ENCODE measurements around the gene FAM162A. TPM values are rescaled to one million over a fixed set of nuclear protein-coding genes. Genes with fewer than 3 reads are reported as not detected.

Gene FAM162A
- total and polyA plus RNA-seq, 4 experiments from 2014 or later = 31.1 to 136 (median 64.7) TPM

DNA sequence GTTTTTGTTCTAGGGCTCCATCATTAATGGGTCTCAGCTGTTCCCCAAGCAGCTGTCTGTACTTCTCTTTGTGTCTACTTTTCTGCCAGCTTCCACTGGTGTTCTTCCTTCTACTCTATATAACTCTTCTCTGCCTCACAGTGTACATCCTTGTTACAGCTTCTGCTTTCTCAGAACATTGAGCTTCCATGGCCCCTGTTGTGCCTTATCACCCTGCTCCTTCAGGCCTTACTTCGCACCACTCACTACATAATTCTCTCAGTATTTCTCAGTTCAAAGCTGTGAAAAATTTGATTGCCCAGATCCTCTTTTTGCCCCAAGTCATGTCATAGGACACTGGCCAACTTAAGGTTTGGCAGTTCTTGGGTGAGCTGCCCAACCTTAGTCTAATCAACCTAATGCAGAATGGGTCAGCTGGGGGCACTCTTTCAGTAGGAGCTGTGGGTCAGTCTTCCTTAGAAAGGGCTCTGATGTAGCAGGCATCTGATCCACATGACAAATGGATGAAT, 30.0 kb upstream of the FAM162A start:
- Histone ChIP-seq H3K9me3 (ENCODE audit: control insufficient read depth in 1 of 2, low read length in 2 of 2) (no peaks in the 10 kb centered on the region), H3K27me3 (ENCODE audit: insufficient read depth, low read length) (no peaks in the 10 kb centered on the region), H3K4me1 (ENCODE audit: insufficient read depth, low read length) (no peaks in the 10 kb centered on the region), H3K4me3 (ENCODE audit: low read length in 2 of 2) (no peak overlapping the region), H3K27ac (ENCODE audit: low read depth, low read length) (no peak overlapping the region), H3K36me3 (ENCODE audit: insufficient read depth, low read length) (peaks cover 6% of the 10 kb centered on the region)
- no peak overlapping the region for H3K4me3 Mint-ChIP-seq
- H3K27me3 Mint-ChIP-seq = no peaks in the 10 kb centered on the region
- H3K9me3 Mint-ChIP-seq = no peaks in the 10 kb centered on the region
- no peak for DNase-seq
- H3K27ac Mint-ChIP-seq = peak overlapping the region in 1 of 7 donors; percentile 39
- intact Hi-C loops (cut with micrococcal nuclease) = no loop called here
- peaks cover 0 to 1% (median 0%) of the 10 kb centered on the region in 4 donors for H3K4me1 Mint-ChIP-seq
- ChIA-PET POLR2A (ENCODE audit: partially characterized antibody) (no interaction called here), CTCF (ENCODE audit: partially characterized antibody) (no interaction called here)
- H3K36me3 Mint-ChIP-seq = peaks cover 6 to 11% of the 10 kb centered on the region in 2 donors

DNA sequence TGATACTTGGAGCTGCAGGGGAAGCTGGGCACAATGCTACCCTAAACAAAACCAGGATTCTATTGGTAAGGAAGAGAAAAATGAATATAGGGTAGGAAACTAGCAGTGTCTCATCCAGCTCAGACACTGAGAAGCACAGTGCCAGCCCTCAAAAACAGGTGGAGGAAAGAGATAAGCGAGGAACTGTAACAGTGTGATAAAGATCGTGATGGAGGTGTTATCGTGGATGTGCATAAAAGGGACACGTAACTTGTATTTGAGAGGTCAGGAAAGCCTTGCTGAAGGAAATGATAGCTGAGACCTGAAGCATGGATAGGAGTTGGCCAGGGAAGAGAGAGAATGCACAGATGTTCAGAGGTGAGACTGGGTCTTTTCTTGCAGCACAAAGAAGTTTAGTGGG, 28.4 kb upstream of the FAM162A start:
- Histone ChIP-seq H3K4me3 (ENCODE audit: low read length in 2 of 2) (no peak overlapping the region), H3K27me3 (ENCODE audit: insufficient read depth, low read length) (no peaks in the 10 kb centered on the region), H3K36me3 (ENCODE audit: insufficient read depth, low read length) (peaks cover 8% of the 10 kb centered on the region), H3K4me1 (ENCODE audit: insufficient read depth, low read length) (no peaks in the 10 kb centered on the region), H3K9me3 (ENCODE audit: control insufficient read depth in 1 of 2, low read length in 2 of 2) (no peaks in the 10 kb centered on the region), H3K27ac (ENCODE audit: low read depth, low read length) (no peak overlapping the region)
- Mint-ChIP-seq H3K4me1 (peaks cover 0 to 1% (median 0%) of the 10 kb centered on the region in 4 donors), H3K9me3 (no peaks in the 10 kb centered on the region), H3K27ac (peak overlapping the region in 1 of 7 donors; percentile 70), H3K4me3 (no peak overlapping the region), H3K36me3 (peaks cover 6 to 15% of the 10 kb centered on the region in 2 donors), H3K27me3 (no peaks in the 10 kb centered on the region)
- intact Hi-C loops (cut with micrococcal nuclease) = loop anchor here (1.0 kb wide), 1 partner anchor 809 kb away; no protein-coding TSS in a partner anchor
- POLR2A ChIA-PET (ENCODE audit: partially characterized antibody) = no interaction called here
- CTCF ChIA-PET (ENCODE audit: partially characterized antibody) = no interaction called here
- no peak for DNase-seq

DNA sequence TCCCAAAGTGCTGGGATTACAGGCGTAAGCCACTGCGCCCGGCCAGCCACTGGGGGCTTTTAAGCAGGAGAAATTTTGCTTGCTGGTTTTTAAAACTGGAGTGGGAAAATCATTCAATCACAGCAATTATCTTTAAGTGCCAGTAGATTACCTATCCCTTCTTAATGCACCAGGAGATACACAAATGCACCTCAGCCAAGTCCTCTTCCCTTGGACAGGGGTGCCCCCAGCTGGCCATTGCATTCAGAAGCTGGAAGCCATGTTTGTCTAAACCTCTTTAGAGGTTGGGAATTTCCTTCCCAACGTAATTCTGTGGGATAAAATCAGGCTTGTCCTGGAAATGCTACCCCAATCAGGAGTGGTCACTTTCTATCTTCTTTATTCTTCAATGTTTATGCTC, 27.6 kb upstream of the FAM162A start:
- POLR2A ChIA-PET (ENCODE audit: partially characterized antibody) = no interaction called here
- intact Hi-C loops (cut with micrococcal nuclease) = loop anchor here (1.0 kb wide), 1 partner anchor 810 kb away; no protein-coding TSS in a partner anchor
- Mint-ChIP-seq H3K27ac (no peak overlapping the region), H3K9me3 (no peaks in the 10 kb centered on the region), H3K4me3 (no peak overlapping the region), H3K27me3 (no peaks in the 10 kb centered on the region), H3K36me3 (peaks cover 6 to 17% of the 10 kb centered on the region in 2 donors), H3K4me1 (peaks cover 0 to 1% (median 0%) of the 10 kb centered on the region in 4 donors)
- Histone ChIP-seq H3K36me3 (ENCODE audit: insufficient read depth, low read length) (peaks cover 8% of the 10 kb centered on the region), H3K9me3 (ENCODE audit: control insufficient read depth in 1 of 2, low read length in 2 of 2) (no peaks in the 10 kb centered on the region), H3K4me3 (ENCODE audit: low read length in 2 of 2) (no peak overlapping the region), H3K27me3 (ENCODE audit: insufficient read depth, low read length) (no peaks in the 10 kb centered on the region), H3K27ac (ENCODE audit: low read depth, low read length) (no peak overlapping the region), H3K4me1 (ENCODE audit: insufficient read depth, low read length) (no peaks in the 10 kb centered on the region)
- DNase-seq = peak in 4 of 5 donors; percentile 12 to 24 (median 20)
- CTCF ChIA-PET (ENCODE audit: partially characterized antibody) = interaction anchor here (1.0 kb wide), 1 partner anchor 809 kb away, joined by 3 read pairs; no protein-coding TSS in a partner anchor

DNA sequence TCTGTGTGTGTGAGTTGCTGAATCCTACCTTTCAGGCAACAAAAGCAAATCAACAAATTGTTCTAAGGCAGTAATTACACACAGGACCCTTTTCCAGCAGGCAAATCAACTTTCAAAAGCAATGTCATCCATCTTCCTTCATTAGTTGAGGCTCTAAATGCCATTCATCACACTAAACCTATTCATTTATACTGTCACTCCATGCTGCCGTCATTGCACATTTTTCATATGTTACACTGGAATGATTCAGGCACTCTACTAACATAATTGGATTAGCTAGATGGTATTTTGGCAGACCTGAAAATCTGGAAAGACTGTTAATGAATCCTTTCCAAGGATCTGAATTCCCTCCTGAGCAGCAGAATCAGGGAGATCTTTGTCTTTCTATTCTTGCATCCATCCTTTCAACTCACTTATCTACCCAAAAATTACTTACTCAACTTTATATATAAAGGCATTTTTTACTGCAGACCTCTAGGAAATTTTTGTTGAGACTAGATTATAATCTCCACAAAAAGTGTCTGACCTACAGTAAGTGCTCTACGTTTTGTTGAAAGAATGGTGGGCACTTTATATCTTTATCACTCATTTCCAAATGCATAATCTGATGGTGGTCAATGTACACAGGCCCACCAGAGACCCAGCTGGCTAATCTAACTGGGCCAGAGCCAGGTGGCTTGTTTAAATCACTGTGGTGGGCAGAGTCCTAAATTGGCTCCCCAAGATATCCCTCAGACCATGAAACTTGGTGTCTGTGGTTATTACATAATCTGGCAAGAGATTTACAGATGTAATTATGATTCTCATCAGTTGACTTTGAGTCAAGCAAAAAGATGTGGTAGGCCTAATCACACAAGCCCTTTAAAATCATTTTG, 25.9 kb upstream of the FAM162A start:
- H3K4me1 ChIP-seq (ENCODE audit: insufficient read depth, low read length) = no peaks in the 10 kb centered on the region
- peaks cover 0 to 1% (median 0%) of the 10 kb centered on the region in 4 donors for H3K4me1 Mint-ChIP-seq
- H3K4me3 ChIP-seq (ENCODE audit: low read length in 2 of 2) = no peak overlapping the region
- H3K9me3 Mint-ChIP-seq = no peaks in the 10 kb centered on the region
- POLR2A ChIA-PET (ENCODE audit: partially characterized antibody) = no interaction called here
- no peak overlapping the region for H3K27ac ChIP-seq (ENCODE audit: low read depth, low read length)
- no peak for DNase-seq
- no peaks in the 10 kb centered on the region for H3K27me3 Mint-ChIP-seq
- intact Hi-C loops (cut with micrococcal nuclease) = no loop called here
- peak overlapping the region in 4 of 7 donors; percentile 29 to 80 (median 68) for H3K27ac Mint-ChIP-seq
- H3K36me3 Mint-ChIP-seq = peaks cover 7 to 27% of the 10 kb centered on the region in 2 donors
- peaks cover 8% of the 10 kb centered on the region for H3K36me3 ChIP-seq (ENCODE audit: insufficient read depth, low read length)
- H3K9me3 ChIP-seq (ENCODE audit: control insufficient read depth in 1 of 2, low read length in 2 of 2) = no peaks in the 10 kb centered on the region
- no peaks in the 10 kb centered on the region for H3K27me3 ChIP-seq (ENCODE audit: insufficient read depth, low read length)
- no peak overlapping the region for H3K4me3 Mint-ChIP-seq
- CTCF ChIA-PET (ENCODE audit: partially characterized antibody) = interaction anchor here (1.3 kb wide), 1 partner anchor 257 kb away, joined by 3 read pairs; no protein-coding TSS in a partner anchor

DNA sequence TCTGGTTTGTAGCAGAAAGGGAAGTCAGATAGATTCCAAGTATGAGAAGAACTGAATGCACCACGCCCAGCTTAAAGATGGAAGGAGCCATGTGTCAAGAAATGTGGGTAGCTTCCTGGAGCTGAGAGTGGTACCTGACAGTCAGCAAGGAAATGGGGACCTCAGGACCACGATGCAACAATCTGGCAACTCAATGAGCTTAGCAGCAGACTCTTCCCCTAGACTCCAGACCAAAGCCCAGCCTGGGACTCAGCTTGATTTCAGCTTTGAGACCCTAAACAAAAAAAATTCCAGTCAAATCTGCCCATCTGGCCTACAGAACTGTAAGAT, 25.3 kb upstream of the FAM162A start:
- no peak overlapping the region for H3K4me3 ChIP-seq (ENCODE audit: low read length in 2 of 2)
- Mint-ChIP-seq H3K4me1 (peaks cover 0 to 1% (median 0%) of the 10 kb centered on the region in 4 donors), H3K27me3 (no peaks in the 10 kb centered on the region), H3K9me3 (no peaks in the 10 kb centered on the region), H3K27ac (peak overlapping the region in 2 of 7 donors; percentile 69 to 80), H3K36me3 (peaks cover 12 to 33% of the 10 kb centered on the region in 2 donors), H3K4me3 (no peak overlapping the region)
- no peak for DNase-seq
- H3K9me3 ChIP-seq (ENCODE audit: control insufficient read depth in 1 of 2, low read length in 2 of 2) = no peaks in the 10 kb centered on the region
- no peak overlapping the region for H3K27ac ChIP-seq (ENCODE audit: low read depth, low read length)
- ChIA-PET POLR2A (ENCODE audit: partially characterized antibody) (no interaction called here), CTCF (ENCODE audit: partially characterized antibody) (interaction anchor here (1.3 kb wide), 1 partner anchor 257 kb away, joined by 3 read pairs; no protein-coding TSS in a partner anchor)
- H3K27me3 ChIP-seq (ENCODE audit: insufficient read depth, low read length) = no peaks in the 10 kb centered on the region
- intact Hi-C loops (cut with micrococcal nuclease) = no loop called here
- H3K4me1 ChIP-seq (ENCODE audit: insufficient read depth, low read length) = no peaks in the 10 kb centered on the region
- peaks cover 8% of the 10 kb centered on the region for H3K36me3 ChIP-seq (ENCODE audit: insufficient read depth, low read length)

DNA sequence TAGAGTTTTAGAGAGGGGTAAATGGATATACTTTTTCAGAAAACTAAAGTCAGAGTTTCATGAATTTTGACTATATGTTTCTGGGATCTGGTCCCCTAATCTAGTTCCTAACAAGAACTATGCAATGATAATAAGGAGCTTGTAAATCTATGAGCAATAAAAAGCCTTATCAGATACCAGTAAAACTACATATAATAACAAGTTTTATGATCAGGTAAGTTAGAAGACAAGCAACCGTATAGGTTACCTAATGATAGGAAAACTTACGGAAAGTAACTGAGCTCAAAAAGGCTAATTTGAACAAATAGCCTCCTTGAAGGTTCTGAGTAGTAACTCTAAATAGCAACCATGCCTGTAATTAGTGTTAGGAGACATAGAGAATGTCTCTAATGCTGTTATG, 22.0 kb upstream of the FAM162A start:
- ChIA-PET POLR2A (ENCODE audit: partially characterized antibody) (no interaction called here), CTCF (ENCODE audit: partially characterized antibody) (interaction anchor here (1.5 kb wide), 1 partner anchor 21 kb away, joined by 5 read pairs; the partner anchor contains the start of gene MIX23)
- Mint-ChIP-seq H3K27me3 (no peaks in the 10 kb centered on the region), H3K4me3 (no peak overlapping the region), H3K27ac (no peak overlapping the region), H3K36me3 (peaks cover 16 to 57% of the 10 kb centered on the region in 2 donors), H3K9me3 (no peaks in the 10 kb centered on the region), H3K4me1 (peaks cover 0 to 1% (median 0%) of the 10 kb centered on the region in 4 donors)
- no peaks in the 10 kb centered on the region for H3K9me3 ChIP-seq (ENCODE audit: control insufficient read depth in 1 of 2, low read length in 2 of 2)
- H3K27ac ChIP-seq (ENCODE audit: low read depth, low read length) = no peak overlapping the region
- H3K36me3 ChIP-seq (ENCODE audit: insufficient read depth, low read length) = peaks cover 18% of the 10 kb centered on the region
- DNase-seq = no peak
- no peaks in the 10 kb centered on the region for H3K27me3 ChIP-seq (ENCODE audit: insufficient read depth, low read length)
- no peaks in the 10 kb centered on the region for H3K4me1 ChIP-seq (ENCODE audit: insufficient read depth, low read length)
- intact Hi-C loops (cut with micrococcal nuclease) = no loop called here
- no peak overlapping the region for H3K4me3 ChIP-seq (ENCODE audit: low read length in 2 of 2)

DNA sequence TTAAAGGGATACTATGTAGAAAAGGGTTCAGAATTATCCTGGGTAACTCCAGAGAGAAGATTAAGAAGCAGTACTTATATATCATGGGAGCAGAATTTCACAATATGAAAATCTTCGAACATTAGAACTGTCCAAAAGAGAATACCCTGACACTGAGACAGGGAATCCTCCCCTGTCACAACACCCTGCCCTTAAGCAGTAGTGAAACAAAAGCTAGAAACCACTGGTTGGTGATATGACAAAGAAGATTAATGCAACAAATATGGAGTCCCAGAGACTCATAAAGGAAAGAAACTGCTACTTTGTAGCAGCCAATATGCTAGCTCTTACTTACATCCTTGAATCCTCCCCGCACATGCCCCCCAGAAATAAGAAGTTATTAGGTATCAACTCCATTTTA, 19.5 kb upstream of the FAM162A start:
- intact Hi-C loops (cut with micrococcal nuclease) = no loop called here
- ChIA-PET POLR2A (ENCODE audit: partially characterized antibody) (no interaction called here), CTCF (ENCODE audit: partially characterized antibody) (interaction anchor here (1.6 kb wide), 1 partner anchor 20 kb away, joined by 4 read pairs; no protein-coding TSS in a partner anchor)
- H3K4me1 ChIP-seq (ENCODE audit: insufficient read depth, low read length) = no peaks in the 10 kb centered on the region
- Mint-ChIP-seq H3K9me3 (no peaks in the 10 kb centered on the region), H3K27me3 (no peaks in the 10 kb centered on the region), H3K36me3 (peaks cover 20 to 64% of the 10 kb centered on the region in 2 donors), H3K4me3 (no peak overlapping the region), H3K27ac (peak overlapping the region in 2 of 7 donors; percentile 20 to 76), H3K4me1 (peaks cover 0 to 3% (median under 1%) of the 10 kb centered on the region in 4 donors)
- DNase-seq = no peak
- H3K36me3 ChIP-seq (ENCODE audit: insufficient read depth, low read length) = peaks cover 11% of the 10 kb centered on the region
- no peak overlapping the region for H3K4me3 ChIP-seq (ENCODE audit: low read length in 2 of 2)
- no peaks in the 10 kb centered on the region for H3K9me3 ChIP-seq (ENCODE audit: control insufficient read depth in 1 of 2, low read length in 2 of 2)
- H3K27me3 ChIP-seq (ENCODE audit: insufficient read depth, low read length) = no peaks in the 10 kb centered on the region
- H3K27ac ChIP-seq (ENCODE audit: low read depth, low read length) = no peak overlapping the region
